ENCODE results near the gene DPCD.
A peak's percentile ranks its signal among the peaks of the same experiment; 100 is the strongest.

Gene DPCD

DNA sequence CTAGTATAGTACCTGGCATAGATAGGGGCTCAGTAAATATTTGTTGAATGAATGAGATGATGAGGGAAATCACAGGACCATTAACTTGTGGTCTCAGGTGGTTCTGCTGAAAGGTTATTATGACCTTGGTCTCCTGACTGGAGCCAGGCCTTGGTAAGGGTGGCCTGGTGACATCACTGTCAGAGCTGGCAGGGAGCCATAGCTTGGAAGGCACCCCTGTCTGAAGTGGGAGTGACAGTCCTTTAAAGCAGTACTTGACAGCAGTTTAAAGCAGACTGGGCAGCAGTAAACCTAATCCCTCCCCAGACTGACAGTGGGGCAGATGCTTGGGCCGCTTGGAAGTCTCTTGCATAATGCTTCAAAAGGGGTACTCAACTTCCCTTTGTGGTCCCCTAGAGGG, 13.4 kb downstream of the DPCD start:
- in situ Hi-C loops (cut with HindIII; ENCODE audit: low sequenced_read_pairs), result no loop called here
- DNase-seq (ENCODE audit: low read depth, low spot score), result no peak
- H3K4me3 ChIP-seq (ENCODE audit: low read depth, low read length), result no peak overlapping the region
- TF ChIP-seq, protein P1, sequence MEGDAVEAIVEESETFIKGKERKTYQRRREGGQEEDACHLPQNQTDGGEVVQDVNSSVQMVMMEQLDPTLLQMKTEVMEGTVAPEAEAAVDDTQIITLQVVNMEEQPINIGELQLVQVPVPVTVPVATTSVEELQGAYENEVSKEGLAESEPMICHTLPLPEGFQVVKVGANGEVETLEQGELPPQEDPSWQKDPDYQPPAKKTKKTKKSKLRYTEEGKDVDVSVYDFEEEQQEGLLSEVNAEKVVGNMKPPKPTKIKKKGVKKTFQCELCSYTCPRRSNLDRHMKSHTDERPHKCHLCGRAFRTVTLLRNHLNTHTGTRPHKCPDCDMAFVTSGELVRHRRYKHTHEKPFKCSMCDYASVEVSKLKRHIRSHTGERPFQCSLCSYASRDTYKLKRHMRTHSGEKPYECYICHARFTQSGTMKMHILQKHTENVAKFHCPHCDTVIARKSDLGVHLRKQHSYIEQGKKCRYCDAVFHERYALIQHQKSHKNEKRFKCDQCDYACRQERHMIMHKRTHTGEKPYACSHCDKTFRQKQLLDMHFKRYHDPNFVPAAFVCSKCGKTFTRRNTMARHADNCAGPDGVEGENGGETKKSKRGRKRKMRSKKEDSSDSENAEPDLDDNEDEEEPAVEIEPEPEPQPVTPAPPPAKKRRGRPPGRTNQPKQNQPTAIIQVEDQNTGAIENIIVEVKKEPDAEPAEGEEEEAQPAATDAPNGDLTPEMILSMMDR (IDR thresholded peaks at IDR 0.05; ENCODE audit: low read depth, low read length), result no peak

- peak; percentile 51 for DNase-seq (ENCODE audit: low read depth, low spot score)
- no peak overlapping the region for H3K4me3 ChIP-seq (ENCODE audit: low read depth, low read length)
- in situ Hi-C loops (cut with HindIII; ENCODE audit: low sequenced_read_pairs), result no loop called here
- TF ChIP-seq, protein P1 (IDR thresholded peaks at IDR 0.05; ENCODE audit: low read depth, low read length), result peak; percentile 82
Observed at GRCh38 chr10:101602761-101603398, 14.8 kb downstream of the DPCD start.

DNA sequence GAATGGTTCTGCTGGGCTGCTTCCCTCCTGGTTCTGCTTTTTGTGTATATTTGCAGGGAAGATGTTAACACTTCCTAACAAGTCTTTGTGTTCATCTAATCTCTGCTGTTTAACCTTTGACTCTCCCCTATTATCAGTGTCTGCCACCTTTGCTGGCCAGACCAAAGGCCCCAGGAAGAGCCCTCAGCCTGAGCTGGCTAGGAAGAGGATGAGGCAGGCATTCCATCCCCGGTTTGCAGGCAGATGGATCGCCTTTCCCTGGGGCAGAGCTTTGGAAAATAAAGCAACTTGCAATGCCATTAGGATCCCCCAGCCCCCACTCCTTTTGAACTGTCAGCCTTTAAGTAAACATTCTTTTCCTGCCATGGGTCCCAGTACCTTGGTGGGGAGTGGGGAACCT, 19.0 kb downstream of the DPCD start:
- no peak for DNase-seq (ENCODE audit: low read depth, low spot score)
- in situ Hi-C loops (cut with HindIII; ENCODE audit: low sequenced_read_pairs), result no loop called here
- no peak overlapping the region for H3K4me3 ChIP-seq (ENCODE audit: low read depth, low read length)
- TF ChIP-seq, protein P1 (IDR thresholded peaks at IDR 0.05; ENCODE audit: low read depth, low read length), result no peak

- H3K4me3 ChIP-seq (ENCODE audit: low read depth, low read length), result no peak overlapping the region
- in situ Hi-C loops (cut with HindIII; ENCODE audit: low sequenced_read_pairs), result no loop called here
- DNase-seq (ENCODE audit: low read depth, low spot score), result no peak
- TF ChIP-seq, protein P1 (IDR thresholded peaks at IDR 0.05; ENCODE audit: low read depth, low read length), result no peak
Observed at GRCh38 chr10:101609481-101609880, 21.4 kb downstream of the DPCD start.

DNA sequence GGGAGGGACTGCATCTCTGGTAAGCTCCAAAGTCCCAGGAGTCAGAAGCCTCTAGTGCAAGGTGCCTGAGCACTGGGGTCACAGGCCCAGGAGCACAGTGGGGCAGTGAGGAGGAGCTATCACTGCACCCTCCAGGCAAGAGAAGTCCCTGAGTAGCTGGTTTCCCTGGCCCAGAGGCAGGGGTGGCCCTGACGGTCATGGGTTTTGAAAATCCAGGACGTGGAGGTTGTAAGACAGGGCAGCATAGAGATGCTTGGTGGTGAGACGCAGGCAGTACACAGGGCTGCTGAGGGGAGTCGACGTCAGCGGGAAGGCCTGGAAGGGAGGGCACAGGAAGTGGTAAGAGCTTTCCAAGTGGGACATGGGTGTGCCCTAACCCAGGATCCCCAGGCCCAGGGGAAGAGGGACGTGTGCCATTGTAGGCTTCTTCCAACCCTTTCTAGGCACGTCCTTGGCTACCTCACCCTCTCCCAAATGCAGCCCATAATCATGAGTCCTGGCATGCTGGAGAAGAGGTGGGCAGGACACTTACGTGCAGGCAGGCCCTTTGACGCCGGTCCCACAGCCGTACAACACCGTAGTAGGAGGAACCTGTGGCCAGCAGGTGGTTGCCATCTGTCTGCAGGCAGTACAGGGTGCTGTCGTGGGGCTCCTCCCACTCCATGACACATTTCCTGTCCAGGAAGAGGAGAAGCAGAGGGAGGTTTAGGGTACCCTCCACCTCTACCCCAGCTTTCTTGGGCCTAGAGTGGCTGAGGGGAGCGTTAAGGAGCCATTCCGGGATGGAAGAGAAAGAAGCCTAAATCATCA, 23.2 kb downstream of the DPCD start:
- no peak overlapping the region for H3K4me3 ChIP-seq (ENCODE audit: low read depth, low read length)
- no peak for DNase-seq (ENCODE audit: low read depth, low spot score)
- TF ChIP-seq, protein P1 (IDR thresholded peaks at IDR 0.05; ENCODE audit: low read depth, low read length), result no peak
- in situ Hi-C loops (cut with HindIII; ENCODE audit: low sequenced_read_pairs), result no loop called here

GRCh38 chr10:101612086-101612485, 24.0 kb downstream of the DPCD start:
- TF ChIP-seq, protein P1 (IDR thresholded peaks at IDR 0.05; ENCODE audit: low read depth, low read length), result no peak
- H3K4me3 ChIP-seq (ENCODE audit: low read depth, low read length), result no peak overlapping the region
- in situ Hi-C loops (cut with HindIII; ENCODE audit: low sequenced_read_pairs), result no loop called here
- DNase-seq (ENCODE audit: low read depth, low spot score), result no peak

All from astrocyte of the spinal cord (primary cell).